HepG2 (cell line): ENCODE results near the gene ADAMTS18.
"Not testable (repeated sequence)": the region's sequence is repeated elsewhere in the genome, so short reads cannot be mapped to it uniquely, and the experiment has no call there.

ENCODE experiments used
- PHF5A ChIP-seq: IDR thresholded peaks from one replicate; pipeline ENCODE4 v1.6.1; 2018; ENCODE audit warnings: low read depth, missing genetic modification reagents; ENCODE audit not compliant: unreplicated experiment
- SIN3A ChIP-seq: IDR thresholded peaks from 2 replicates; pipeline ENCODE4 v1.6.1; 2011; ENCODE audit warnings: low read depth, mild to moderate bottlenecking, control low read depth, low read length, borderline replicate concordance

DNA sequence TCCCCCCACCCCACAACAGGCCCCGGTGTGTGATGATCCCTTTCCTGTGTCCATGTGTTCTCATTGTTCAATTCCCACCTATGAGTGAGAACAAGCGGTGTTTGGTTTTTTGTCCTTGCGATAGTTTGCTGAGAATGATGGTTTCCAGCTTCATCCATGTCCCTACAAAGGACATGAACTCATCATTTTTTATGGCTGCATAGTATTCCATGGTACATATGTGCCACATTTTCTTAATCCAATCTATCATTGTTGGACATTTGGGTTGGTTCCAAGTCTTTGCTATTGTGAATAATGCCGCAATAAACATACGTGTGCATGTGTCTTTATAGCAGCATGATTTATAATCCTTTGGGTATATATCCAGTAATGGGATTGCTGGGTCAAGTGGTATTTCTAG is 28.8 kb upstream of the ADAMTS18 start:
- TF ChIP-seq SIN3A; PHF5A (CRISPR knock-in tag): not testable (repeated sequence)
